HL-60 (cell line): ENCODE measurements around the gene STARD7.

ENCODE experiments used
- TF ChIP-seq, protein P1 (sequence below): IDR thresholded peaks from 2 replicates; pipeline ENCODE4 v1.6.1; 2012; ENCODE audit warnings: low read depth; ENCODE audit not compliant: insufficient replicate concordance
- TF ChIP-seq, protein P2 (sequence below): IDR thresholded peaks from one replicate; pipeline ENCODE4 v1.5.1; 2011; ENCODE audit warnings: low read length, control low read depth, inconsistent platforms; ENCODE audit not compliant: insufficient read depth

GRCh38 chr2:96140941-96141623 lies 67.5 kb downstream of the STARD7 start:
- TF ChIP-seq, protein P1, sequence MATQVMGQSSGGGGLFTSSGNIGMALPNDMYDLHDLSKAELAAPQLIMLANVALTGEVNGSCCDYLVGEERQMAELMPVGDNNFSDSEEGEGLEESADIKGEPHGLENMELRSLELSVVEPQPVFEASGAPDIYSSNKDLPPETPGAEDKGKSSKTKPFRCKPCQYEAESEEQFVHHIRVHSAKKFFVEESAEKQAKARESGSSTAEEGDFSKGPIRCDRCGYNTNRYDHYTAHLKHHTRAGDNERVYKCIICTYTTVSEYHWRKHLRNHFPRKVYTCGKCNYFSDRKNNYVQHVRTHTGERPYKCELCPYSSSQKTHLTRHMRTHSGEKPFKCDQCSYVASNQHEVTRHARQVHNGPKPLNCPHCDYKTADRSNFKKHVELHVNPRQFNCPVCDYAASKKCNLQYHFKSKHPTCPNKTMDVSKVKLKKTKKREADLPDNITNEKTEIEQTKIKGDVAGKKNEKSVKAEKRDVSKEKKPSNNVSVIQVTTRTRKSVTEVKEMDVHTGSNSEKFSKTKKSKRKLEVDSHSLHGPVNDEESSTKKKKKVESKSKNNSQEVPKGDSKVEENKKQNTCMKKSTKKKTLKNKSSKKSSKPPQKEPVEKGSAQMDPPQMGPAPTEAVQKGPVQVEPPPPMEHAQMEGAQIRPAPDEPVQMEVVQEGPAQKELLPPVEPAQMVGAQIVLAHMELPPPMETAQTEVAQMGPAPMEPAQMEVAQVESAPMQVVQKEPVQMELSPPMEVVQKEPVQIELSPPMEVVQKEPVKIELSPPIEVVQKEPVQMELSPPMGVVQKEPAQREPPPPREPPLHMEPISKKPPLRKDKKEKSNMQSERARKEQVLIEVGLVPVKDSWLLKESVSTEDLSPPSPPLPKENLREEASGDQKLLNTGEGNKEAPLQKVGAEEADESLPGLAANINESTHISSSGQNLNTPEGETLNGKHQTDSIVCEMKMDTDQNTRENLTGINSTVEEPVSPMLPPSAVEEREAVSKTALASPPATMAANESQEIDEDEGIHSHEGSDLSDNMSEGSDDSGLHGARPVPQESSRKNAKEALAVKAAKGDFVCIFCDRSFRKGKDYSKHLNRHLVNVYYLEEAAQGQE = no peak
- TF ChIP-seq, protein P2, sequence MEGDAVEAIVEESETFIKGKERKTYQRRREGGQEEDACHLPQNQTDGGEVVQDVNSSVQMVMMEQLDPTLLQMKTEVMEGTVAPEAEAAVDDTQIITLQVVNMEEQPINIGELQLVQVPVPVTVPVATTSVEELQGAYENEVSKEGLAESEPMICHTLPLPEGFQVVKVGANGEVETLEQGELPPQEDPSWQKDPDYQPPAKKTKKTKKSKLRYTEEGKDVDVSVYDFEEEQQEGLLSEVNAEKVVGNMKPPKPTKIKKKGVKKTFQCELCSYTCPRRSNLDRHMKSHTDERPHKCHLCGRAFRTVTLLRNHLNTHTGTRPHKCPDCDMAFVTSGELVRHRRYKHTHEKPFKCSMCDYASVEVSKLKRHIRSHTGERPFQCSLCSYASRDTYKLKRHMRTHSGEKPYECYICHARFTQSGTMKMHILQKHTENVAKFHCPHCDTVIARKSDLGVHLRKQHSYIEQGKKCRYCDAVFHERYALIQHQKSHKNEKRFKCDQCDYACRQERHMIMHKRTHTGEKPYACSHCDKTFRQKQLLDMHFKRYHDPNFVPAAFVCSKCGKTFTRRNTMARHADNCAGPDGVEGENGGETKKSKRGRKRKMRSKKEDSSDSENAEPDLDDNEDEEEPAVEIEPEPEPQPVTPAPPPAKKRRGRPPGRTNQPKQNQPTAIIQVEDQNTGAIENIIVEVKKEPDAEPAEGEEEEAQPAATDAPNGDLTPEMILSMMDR = no peak
